DMS153 (cell line): ENCODE data around the gene ZNF69.
"Not testable (repeated sequence)": the region's sequence is repeated elsewhere in the genome, so short reads cannot be mapped to it uniquely, and the experiment has no call there.

Experiments
- DNase-seq: peaks from one replicate; lab custom pipeline; 2025; lab: John Stamatoyannopoulos, UW

ZNF69 gene

GRCh38 chr19:11887611-11888531 lies at the start of gene ZNF69:
Gene ZNF69 (plus strand): TSS chr19:11887782. CDS start chr19:11887924, 142 bp downstream.
- DNase-seq, result no peak

- no peak for DNase-seq
These were observed 43.9 kb upstream of the ZNF69 start for GRCh38 chr19:11843722-11844121.

GRCh38 chr19:11847615-11848014 lies 40.0 kb upstream of the ZNF69 start:
- DNase-seq, result not testable (repeated sequence)

- DNase-seq, result no peak
These were observed 39.4 kb upstream of the ZNF69 start for GRCh38 chr19:11848200-11848593.

GRCh38 chr19:11848594-11849469 lies 38.8 kb upstream of the ZNF69 start, which contains the start of gene ZNF439:
Gene ZNF439 (plus strand): TSS chr19:11848726. CDS start chr19:11848868, 142 bp downstream.
- peak; percentile 76 for DNase-seq

GRCh38 chr19:11850289-11850688 lies 37.3 kb upstream of the ZNF69 start:
- not testable (repeated sequence) for DNase-seq

GRCh38 chr19:11853358-11853757 lies 34.2 kb upstream of the ZNF69 start:
- DNase-seq, result no peak

- DNase-seq, result no peak
These were observed 30.9 kb upstream of the ZNF69 start for GRCh38 chr19:11856596-11857250.

GRCh38 chr19:11860721-11861120 lies 26.9 kb upstream of the ZNF69 start:
- DNase-seq, result no peak

- no peak for DNase-seq
These were observed 26.3 kb upstream of the ZNF69 start for GRCh38 chr19:11861301-11861700.

GRCh38 chr19:11867766-11868165 lies 19.8 kb upstream of the ZNF69 start:
- not testable (repeated sequence) for DNase-seq

GRCh38 chr19:11868188-11868587 lies 19.4 kb upstream of the ZNF69 start:
- no peak for DNase-seq

- no peak for DNase-seq
These were observed 15.0 kb upstream of the ZNF69 start for GRCh38 chr19:11872624-11873023.

GRCh38 chr19:11873762-11874161 lies 13.8 kb upstream of the ZNF69 start:
- no peak for DNase-seq

GRCh38 chr19:11879687-11880266 lies 7.8 kb upstream of the ZNF69 start:
- not testable (repeated sequence) for DNase-seq

- no peak for DNase-seq
These were observed 7.0 kb upstream of the ZNF69 start for GRCh38 chr19:11880598-11880997.

- DNase-seq, result no peak
These were observed 6.3 kb upstream of the ZNF69 start for GRCh38 chr19:11881151-11881800.

- DNase-seq, result no peak
These were observed 5.0 kb upstream of the ZNF69 start for GRCh38 chr19:11882606-11883005.

GRCh38 chr19:11887234-11887610 lies 360 bp upstream of the ZNF69 start:
- DNase-seq, result no peak

GRCh38 chr19:11889901-11890300 lies 2.3 kb downstream of the ZNF69 start:
- DNase-seq, result not testable (repeated sequence)

GRCh38 chr19:11890634-11891033 lies 3.1 kb downstream of the ZNF69 start:
- DNase-seq, result no peak
